RPMI7951 (cell line): ENCODE measurements around the gene SLC66A2. TPM values are rescaled to one million over a fixed set of nuclear protein-coding genes. Genes with fewer than 3 reads are reported as not detected.

ENCODE experiments used
- DNase-seq: peaks from one replicate; pipeline ENCODE4 v3.0.0-alpha.2; 2012; ENCODE audit warnings: low read depth
- total RNA-seq: library from RNA; depleted of rRNA; stranded (reverse); fragments of >200 nt; shearing (Covaris generic); gene quantifications from 2 replicates; pipeline ENCODE4 v1.2.3, GENCODE V29; 2014

SLC66A2 gene
- total RNA-seq, 1 experiment from 2014 or later, result 15.4 TPM

DNA sequence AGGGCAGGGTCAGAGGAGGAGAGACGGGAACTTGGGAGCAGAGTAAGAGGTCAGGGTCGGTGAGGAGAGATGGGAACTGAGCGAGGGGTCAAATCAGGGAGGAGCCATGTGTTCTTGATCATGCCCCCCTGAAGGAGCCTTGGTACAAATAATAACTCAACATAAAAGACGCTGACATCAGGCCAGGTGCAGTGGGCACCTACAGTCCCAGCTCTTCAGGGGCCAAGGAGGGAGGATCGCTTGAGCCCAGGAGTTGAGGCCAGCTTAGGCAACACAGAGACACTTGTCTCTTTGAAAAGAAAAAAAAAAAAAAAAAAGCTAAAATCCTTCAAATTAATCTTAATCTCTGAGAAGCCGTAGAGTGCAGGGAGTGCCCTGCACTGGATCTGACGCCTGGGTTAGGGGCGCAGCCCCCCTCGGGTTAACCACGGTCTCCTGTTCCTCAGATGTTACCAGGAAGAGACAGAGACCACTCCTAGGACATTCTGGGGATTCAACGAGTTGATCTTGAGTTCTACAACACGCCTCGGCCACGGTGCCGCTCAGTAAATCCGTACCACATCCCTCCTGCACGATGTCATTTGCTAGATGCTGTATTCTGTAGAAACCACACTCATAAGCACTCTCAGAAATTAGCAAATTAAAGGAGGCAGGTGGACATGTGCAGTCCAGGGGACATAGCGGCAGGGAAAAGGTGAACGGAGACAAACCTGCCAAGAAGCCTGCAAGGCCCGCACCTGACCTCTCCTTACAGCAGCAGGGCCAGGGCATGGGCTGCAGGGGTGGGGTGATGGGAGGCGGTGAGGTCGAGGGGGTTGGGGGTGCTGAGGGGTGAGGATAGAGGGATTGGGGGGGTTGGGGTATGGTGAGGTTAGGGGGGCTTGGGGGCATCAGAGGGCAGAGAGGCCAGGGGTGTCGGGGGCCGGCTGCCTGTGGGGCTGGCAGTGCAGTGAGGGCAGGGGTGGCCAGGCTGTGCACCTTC is 29.2 kb downstream of the SLC66A2 start:
- DNase-seq, result no peak

DNA sequence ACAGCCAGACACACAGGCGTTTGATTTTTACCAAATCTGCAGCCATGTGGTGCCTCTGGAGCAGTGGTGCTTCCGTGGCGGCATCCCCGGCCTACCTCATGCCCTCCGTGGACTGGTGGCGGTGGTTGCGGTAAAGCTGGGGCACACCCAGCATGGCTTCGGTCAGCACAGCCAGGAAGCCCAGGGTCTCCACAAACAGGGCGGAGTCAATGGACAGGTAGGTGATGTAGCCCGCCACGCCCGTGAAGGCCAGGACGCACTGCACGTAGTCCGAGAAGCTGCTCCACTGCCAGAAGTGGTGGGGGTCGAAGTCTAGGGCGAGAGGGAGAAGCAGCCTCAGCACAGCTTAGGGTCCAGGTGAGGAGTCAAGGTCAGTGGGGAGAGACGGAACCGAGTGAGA is 32.4 kb downstream of the SLC66A2 start:
- no peak for DNase-seq

DNA sequence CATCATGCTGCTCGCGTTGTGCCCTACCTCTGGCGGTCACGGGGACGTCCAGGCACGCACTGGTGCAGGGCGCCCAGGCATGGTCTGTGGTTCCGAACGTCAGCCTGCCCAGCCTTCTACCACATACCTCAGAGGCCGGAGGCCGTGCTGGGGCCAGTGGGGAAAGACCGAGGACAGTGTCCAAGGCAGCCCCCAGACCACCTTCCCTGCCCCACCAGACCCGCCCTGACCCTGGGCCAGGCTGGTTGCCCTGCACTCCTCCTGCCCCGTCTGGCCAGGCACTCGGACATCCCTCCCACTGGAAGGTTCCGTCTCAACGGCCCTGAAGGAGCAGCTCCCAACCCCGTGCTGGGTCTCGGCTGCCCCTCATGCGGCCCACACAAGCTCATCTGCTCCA is 32.8 kb downstream of the SLC66A2 start:
- no peak for DNase-seq

DNA sequence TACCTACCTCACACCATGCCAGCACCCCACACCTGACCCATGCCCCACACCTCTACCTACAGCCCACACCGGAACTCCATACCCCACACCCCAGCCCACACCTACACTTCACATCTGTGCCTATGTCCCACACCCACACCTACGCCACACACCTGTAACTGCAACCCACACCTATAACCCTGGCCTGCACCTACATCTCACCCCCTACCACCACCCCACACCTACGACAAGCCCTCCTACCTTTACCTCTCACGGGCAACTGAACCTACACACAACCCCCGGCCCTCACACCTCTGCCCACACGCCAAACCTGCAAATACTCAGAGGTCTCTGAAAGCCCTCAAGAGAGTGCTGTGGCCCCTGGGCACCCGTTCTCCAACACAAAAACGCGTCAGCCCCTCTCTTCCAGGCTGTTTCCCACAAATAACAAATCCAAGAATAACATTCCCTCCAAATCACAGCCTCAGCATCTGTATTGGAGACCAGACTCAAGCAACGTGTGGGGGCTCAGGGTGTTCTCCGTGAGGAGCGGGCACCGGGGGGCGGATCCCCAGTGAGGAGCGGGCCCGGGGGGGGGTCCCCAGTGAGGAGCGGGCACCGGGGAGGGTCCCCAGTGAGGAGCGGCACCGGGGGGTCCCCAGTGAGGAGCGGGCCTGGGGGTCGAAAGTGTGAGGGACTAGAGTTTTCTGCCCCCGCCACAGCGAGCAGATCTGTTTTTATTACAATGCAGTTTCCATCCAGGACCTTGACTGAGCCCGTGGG is 33.4 kb downstream of the SLC66A2 start:
- no peak for DNase-seq

DNA sequence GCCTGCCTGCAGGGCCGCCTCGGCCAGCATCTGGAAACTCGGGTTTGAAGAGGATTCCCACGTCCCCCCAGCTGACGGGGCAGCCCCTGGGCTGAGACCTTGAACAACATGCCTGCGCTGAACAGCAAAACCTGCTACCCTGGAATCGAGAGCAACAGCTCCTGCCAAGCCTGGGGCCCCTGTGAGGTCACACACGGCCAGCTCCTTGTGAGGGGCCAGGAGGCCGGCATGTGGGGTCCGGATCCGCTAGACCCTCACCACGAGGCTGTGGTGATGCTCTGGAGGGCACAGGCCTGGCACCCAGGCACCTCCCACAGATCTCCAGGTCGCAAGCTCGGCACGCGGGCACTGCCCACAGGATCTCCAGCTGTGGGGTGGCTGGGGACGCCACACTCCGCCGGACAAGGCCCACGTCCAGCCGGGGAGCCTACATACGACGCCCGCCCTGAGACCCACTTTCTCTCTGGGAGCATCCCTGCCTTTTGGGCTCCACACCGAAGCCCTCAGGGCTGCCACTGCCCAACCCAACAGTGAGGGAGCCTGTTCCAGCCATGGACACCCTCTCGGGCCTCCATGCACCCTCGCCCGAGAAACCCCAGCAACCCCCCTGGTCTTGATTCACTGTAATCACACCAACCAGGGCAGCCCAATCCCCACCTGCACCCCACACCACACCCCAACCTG is 34.1 kb downstream of the SLC66A2 start:
- DNase-seq, result no peak

DNA sequence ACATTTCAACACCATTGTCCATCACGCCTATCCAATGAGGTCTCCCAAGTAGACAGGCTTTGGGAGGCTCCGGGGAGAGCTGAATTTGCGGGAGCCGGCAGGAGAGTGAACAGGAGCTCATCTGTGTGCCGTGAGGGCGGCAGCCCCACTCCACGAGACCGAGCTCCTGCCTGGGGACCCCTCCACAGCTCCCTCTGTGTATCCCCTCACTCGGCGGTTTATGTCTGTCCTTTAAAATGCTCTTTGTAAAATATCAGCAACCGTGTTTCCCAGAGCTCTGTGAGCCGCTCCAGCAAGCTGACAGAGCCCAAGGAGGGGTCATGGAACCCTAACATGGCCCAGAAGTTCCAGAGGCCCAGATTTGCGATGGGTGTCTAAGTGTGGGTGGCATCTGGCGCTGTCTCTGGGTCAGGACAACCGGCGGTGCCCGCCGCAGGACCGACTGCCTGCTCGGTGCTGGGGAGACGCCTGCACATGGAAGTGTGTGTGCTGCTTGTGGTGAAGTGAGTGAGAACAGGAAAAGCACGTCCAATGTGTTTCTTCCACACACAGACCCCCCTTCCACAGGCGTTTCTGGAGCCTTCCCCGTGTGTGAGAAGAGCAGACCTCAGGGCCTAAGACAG is 34.8 kb downstream of the SLC66A2 start:
- no peak for DNase-seq

DNA sequence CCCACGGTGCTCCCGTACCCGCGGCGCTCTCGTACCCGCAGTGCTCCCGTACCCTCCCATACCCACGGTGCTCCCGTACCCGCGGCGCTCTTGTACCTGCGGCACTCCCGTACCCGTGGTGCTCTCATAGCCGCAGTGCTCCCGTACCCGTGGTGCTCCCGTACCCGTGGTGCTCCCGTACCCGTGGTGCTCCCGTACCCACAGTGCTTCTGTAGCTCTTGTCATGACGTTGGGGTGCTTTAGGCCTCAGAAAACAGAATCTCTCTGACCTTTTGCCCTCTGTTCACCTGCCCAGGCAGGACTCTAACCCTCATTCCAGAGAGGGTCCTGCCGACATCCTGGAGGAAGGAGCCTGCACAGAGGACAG is 35.3 kb downstream of the SLC66A2 start:
- DNase-seq, result no peak

DNA sequence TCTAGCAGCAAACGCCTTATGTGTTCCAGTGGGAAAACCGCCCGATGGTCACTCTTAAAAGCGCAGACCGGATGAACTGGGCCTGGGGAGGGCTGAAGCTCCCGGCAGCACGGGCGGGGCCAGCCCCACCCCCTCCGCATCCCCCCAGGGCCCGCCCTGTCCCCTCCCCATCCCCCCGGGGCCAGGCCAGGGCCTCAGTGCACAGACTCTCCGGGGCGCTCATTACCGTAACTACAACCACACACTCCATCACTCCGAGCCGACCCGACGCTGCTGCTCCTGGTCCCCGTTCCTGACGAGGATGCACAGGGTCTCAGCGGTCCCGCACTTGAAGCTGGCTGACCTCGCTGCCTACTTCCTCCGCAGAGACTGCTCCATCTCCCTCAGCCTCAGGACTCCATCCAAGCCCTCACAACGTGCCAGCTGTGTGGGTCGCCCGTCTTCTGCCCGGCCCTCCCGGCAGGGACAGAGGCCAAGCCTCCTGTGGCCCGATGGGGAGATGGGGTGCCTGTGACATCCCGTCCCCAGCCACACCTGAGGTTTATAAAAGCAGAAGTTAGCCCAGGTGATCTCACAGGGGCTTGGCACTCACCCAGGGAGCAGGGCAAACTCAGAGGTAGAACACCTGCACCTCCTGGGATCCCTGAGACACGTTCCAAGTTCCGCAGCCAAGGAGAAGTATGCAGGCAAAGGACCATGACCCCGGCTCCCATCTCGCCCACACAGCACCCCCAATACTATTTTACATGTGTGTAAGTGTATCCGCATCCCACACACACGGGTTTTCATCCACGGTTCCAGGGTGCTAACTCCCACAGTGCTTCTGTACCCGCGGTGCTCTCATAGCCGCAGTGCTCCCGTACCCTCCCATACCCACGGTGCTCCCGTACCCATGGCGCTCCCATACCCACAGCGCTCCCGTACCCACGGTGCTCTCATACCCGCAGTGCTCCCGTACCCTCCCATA is 36.0 kb downstream of the SLC66A2 start:
- no peak for DNase-seq

DNA sequence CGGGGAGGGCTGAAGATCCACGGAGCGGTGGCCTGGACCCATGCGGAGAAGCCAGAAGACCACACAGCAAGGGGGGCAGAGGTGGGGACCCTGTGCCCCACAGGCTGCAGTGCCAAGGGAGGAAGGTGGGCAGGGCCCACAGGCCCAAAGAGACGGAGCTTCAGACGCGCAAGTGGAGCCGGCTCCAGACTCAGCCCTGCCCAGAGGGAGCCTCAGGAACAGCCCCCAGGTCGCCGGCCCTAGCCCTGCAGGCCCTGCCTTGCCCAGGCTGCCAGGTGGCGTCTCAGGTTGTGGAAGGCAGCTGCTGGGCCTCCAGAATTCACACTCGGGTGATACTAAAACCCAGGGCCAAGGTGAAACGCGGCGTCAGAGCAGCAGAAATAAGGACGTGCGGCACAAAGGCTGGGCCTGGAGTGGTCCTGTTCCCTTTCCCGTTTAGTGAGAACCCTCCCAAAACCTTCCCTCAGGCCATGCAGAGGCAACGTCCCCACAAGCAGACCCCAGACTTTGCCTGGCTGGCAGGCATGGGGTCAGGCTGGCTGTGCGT is 36.8 kb downstream of the SLC66A2 start:
- no peak for DNase-seq

DNA sequence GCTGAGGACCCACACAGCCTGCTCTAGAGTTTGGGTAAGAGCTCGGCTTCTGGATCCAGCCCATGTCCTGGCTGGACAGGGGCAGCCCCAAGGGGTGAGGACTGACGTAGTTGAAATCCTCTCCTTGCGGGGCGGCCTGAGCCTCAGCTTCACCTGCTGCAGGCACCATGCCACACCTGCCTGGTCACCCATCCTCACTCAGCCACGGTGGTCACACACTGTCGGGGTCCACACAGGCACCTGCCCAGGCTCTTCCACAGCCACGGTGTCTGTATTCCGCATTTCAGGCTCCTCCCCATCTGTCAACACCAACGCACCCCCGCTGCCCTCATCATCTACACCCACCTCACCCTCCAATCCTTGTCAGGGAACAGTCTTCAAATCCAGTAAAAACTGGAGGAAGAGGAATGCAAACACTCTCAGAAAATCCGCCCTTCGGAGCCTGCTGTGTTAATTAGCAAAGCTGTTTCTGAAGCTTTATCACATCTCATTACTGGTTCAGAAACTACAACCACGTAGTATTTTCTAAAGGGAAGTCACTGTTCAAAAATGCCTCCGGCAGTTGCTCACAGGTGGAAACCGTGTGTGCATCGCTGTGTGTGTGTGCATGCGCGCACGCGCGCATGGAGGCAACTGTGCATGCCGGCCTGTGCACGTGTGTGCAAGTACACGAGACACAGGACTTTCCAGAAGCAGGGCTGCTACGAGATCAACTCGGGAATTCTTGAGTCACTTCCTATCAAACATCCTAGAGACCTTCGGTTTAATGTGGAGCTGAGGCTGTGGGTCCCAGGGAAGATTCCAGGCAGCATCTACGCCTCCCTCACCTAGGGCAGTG is 38.2 kb downstream of the SLC66A2 start:
- no peak for DNase-seq

DNA sequence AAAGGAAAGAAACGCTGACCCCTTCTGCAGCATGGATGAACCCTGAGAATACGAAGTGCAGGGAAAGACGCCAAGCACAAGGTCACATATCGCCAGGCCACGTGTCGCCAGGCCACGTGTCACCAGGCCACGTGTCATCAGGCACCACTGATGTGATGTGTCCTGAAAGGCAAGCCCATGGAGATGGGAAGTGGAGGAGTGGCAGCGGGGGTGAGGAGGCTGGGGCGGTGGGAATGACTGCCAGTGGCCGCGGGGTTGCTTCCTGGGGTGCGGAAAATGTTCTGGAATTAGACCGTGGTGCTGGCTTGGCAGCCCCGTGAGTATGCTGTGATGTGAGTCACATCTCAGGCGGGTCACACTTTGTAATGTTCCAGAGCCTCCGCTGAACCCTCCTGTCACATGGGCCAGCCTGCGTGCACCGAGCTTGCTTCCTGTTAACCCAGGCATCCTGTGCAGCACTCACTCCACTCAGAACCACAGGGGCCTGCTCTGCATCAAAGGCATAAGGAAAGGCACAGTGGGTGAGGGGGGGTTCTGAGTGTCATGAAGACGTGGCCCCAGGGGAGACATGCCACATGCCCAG is 39.0 kb downstream of the SLC66A2 start:
- no peak for DNase-seq

DNA sequence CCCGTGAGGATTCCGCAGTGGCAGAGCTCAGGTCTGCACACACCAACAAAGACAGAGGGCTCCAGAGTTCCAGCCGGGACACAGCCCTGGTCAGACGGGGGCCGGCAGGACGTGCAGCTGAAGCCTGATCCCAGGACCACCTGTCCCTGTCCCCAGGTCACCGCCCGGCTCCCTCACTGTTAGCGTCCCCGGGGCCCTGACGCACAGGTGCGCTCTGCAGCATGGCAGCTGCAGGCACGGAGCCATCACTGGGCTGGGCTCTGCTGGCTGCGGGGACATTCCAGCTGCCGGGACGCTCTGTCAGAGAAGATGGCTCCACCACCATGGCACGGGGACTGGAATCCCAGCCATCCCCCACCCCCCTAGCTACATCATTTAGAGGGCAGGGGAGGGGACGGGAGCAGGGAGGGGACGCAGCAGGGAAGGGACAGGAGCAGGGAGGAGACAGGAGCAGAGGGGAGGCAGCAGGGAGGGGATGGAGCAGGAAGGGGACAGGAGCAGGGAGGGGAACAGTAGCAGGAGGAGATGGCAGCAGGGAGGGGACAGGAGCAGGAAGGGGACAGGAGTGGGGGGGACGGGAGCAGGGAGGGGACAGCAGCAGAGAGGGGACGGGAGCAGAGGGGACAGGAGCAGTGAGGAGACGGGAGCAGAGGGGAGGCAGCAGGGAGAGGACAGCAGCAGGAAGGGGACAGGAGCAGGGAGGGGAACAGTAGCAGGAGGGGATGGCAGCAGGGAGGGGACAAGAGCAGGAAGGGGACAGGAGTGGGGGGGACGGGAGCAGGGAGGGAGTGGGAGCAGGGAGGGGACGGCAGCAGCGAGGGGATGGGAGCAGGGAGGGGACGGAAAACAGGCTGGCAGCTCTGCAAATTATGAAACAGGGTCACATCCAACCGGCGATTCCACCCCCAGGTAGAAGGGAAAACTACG is 39.8 kb downstream of the SLC66A2 start:
- no peak for DNase-seq

DNA sequence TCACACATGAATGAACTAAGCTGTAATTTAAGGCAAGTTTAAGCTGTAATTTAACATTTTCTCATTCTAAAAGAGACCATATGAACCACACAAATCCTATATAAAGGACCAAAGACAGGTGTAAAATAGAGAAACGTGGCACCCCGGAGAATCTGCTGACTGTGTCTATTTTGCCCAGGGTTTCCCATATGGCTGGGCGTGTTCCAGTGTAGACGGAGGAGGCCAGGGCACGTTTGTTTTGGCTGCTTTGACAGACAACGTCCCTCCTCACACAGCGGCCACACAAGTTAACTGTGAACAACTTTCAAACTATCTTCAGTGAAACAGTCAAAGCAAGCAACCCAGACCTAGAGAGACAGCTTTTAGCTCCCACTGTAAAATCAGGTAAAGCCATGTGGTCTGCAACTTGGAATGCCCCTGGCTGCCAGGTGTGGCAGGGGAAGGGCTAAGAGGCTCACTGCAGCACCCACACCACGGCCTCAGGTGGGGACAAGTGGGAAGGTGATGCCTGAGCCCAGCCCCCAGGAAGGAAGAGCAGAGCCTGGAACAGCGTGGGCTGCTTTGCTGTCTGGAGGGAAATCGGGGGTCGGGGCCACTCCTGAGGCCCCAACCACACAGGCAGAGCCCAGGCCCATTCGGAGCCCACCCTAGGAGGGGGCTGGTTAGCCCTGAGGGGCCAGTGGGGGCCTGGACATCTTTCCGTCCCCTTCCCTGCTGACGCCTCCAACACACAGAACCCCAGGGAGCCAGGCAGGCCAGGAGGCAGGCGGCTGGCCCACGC is 40.7 kb downstream of the SLC66A2 start:
- no peak for DNase-seq

DNA sequence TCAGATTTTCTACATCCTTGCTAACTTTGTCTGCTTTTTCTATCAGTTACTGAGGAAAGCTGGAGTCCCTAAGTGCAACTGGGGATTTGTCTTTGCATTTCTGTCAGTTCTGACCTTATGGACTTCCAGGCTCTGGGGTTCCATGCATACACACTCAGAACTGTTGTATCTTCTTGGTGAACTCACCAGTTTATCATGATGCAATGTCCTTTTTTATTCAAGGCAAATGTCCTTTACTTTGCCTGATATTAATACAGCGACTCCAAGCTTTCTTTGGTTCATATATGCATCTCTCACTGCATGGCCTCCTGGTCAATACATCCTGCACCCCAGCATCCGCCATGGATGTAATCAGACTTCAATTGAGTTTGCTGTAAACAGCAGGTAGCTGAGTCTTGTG is 44.7 kb downstream of the SLC66A2 start:
- DNase-seq, result no peak

DNA sequence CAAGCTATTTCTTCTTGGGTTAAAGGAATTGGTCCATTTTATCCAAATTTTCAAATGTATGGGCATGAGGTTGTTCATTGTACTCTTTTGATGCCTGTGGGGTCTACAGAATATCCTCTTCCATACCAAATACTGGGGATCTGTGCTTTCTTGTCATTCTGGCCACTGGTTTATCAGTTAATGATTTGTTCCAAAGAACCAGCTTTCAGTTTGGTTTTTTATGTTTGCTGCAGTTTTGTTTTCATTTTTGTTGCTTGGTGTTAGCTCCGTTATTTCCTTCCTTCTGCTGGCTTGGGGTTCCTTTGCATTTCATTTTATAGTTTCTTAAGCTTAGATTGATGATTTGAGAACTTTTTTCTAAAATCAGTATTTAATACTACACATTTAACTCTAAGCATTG is 45.5 kb downstream of the SLC66A2 start:
- no peak for DNase-seq

DNA sequence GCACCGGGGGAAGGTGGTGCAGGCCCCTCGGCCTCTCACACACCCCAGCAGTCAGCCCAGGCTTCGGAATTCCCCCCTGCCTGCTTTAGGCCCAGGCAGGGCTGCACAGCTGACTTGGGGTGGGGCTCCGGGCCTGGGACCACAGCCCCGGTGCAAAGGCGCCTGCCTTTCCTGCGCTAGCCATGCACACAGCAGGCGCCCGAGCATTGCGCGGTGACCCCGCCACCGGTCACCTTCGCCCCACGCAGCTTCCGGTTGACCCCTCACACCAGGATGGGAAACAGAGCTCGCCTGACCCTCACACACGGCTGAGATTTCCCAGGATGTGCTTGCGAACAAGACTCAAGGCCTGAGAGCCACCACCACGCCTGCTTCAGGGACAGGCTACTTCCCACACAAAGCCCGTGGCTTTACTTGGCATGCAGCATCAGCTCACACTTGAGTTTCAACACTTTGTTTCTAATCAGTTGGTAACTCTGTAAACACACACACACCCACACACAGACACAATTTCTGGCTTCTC is 46.0 kb downstream of the SLC66A2 start:
- DNase-seq, result no peak
